HG02642 (cell line): Measurements from ENCODE around the gene GABRB2.
A peak's percentile ranks its signal among the peaks of the same experiment; 100 is the strongest.

Experiments used
- ATAC-seq: cut with Tn5 transposase; IDR thresholded peaks from one replicate; pipeline ENCODE4 v1.9.1; 2021; ENCODE audit warnings: mild to moderate bottlenecking; ENCODE audit not compliant: unreplicated experiment, poor library complexity

The GABRB2 gene

DNA sequence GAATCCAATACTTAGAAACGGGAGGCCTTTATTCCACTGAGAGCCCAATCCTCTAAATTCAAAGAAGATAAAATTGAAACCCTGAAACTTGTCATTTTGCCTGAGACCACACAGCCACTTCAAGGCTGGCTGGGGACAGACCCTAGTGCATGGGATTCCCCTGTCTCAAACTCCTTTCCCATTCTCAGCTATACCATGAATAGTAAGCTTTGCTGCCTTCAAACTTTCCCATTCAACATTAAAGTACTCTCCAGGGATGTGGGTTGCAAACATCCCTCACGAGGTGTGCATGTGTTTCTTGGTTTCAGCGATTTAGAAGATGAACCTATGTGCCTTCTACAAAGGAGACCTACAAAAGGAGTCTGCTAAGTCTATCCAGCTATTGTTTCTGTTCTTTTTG lies 64.6 kb downstream of the GABRB2 start:
- ATAC-seq: peak; percentile 65

DNA sequence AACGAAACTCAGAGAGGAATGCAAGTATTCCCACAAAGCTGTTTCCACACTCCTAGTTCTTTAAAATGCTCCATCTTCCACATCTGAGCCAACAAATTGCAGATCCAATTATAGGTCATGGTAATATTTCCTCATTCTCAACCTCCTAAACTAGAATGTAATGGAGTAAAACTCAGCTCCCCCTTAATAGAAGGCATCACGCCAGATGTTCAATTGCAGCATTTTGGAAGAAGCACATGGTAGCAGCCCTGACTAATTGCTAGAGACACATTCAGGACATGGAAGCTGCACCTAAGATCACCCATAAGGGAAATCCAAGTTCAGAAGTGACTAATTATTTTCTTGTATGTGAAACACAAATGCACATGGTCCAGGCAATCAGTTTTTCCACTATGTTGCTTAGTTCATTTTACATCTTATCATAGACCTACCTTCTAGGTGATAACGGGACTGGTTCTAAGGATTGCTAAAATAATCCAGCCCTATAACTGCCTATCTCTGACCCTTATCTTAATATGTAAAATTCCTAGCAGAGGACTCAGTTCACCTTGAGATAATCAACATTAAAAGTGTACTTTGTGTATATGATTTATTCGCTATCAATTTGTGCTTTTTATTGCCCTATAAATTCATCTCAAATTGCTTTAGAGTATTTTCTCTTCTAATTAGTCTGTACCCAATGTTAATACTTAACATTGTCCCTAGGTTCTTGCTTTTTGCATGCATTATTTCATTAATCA lies 75.1 kb downstream of the GABRB2 start:
- no peak for ATAC-seq

- no peak for ATAC-seq
Observed at GRCh38 chr5:161467703-161468102, 78.8 kb downstream of the GABRB2 start.

GRCh38 chr5:161460741-161461140 lies 85.8 kb downstream of the GABRB2 start:
- ATAC-seq: no peak

DNA sequence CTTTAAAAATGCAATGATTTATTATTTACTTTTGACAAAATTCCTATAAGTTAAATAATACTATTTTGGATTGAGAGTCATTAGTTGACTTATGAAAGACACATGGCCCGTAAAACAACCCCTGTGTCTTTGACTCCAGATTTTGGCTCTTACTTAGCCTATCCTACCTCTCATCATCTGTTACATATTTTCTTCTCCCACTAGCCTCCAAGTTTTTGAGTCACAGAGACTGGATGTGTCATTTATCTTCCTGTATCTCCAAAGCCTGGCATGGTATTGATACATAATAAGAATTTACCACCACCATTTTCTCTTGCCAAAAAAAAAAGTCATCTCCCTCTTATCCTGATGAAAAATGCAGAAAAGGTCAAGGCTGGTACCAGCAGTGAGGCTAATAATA lies 99.9 kb downstream of the GABRB2 start:
- ATAC-seq: no peak

GRCh38 chr5:161442471-161442870 lies 104.1 kb downstream of the GABRB2 start:
- no peak for ATAC-seq

- ATAC-seq: no peak
Observed at GRCh38 chr5:161432798-161433197, 113.7 kb downstream of the GABRB2 start.

GRCh38 chr5:161431963-161432362 lies 114.6 kb downstream of the GABRB2 start:
- ATAC-seq: no peak

DNA sequence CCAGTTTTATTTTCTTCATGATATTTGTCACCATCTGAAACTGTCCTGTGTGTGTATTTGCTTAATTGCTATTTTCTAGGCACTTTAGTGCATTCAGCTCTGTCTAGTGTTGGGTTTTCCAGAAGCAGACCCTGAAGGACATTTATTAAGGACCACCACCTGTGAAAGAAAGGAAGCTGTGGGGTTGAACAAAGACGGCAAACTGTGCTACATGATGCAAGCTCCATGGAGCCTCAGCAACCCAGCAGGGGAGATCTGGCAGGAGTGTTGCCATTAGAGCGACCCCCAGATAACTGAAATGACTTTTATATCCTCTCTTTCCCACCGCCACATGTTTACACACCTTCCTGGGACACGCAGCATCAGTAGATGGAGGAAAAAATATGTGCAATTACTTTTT lies 125.5 kb downstream of the GABRB2 start:
- no peak for ATAC-seq

- ATAC-seq: no peak
Observed at GRCh38 chr5:161420521-161420920, 126.0 kb downstream of the GABRB2 start.

DNA sequence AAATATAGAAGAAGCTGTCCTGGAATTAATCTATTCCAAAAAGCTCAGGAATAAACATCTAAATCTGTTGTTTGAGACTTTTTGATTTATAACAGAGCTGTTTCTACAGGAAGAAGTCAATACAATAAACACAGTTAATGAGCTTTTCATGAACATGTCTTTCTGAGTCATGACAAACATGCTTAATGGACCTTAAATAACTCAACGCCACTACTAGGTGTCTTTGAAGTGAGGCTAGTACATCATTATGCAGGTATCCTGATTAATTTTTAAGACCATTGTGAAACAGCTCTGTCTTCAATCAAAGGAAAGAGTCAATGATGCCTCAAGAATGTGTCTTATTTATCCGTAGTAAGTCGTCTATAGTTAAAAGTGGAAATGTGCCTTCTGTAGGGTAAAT lies 131.6 kb downstream of the GABRB2 start:
- ATAC-seq: no peak

- no peak for ATAC-seq
Observed at GRCh38 chr5:161414037-161414436, 132.5 kb downstream of the GABRB2 start.

DNA sequence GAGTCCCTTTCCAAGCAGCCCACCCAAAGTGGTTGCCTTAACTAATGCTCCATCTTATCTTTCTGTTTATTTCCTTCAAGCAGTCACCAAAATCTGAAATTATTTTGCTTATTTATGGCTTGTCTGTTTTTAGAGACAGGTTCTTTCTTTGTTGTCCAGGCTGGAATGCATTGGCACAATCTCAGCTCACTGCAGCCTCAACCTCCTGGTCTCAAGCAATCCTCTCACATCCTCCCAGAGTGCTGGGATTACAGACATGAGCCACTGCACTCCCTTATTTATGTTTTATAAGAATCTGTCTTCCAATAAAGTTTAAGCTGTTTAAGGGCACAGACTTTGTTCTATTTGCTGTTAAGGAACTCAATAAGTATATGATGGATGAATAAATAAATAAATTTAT lies 133.7 kb downstream of the GABRB2 start:
- no peak for ATAC-seq

DNA sequence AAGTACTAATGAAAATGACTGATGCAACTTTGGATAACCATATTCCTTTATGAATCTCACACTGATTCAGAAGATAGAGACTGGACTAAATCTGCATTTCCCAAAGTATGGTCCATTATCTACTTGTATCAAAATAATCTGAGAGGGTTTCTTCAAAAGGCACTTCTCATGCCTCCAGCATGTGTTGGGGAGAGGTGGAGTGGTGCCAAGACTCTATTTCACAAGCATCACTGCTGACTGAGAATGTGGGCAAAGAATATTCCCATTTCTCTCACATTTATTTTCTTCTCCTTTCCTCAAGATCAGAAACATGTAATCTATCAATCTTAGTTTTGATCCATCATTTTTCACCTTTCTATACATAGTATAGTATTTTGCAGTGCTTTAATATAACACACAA lies 135.4 kb downstream of the GABRB2 start:
- ATAC-seq: no peak

GRCh38 chr5:161410640-161411039 lies 135.9 kb downstream of the GABRB2 start:
- no peak for ATAC-seq

DNA sequence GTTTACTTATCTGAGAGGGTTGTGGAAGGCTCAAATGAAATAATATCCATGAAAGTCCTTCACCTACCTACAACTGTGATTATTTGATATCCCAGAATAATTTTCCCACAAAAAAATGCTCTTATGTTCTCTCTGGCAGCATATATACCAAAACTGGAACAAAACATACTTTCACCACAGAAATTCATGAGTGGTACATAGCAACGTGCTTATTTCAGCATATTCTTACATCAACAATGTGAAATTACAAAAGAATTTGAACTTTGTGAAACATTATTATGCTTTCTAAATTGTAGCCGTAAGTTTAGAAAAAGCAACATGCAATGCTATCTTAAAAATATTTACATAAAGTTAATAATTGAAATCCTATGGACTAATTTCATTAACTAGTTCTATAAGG lies 137.1 kb downstream of the GABRB2 start:
- ATAC-seq: no peak

- ATAC-seq: no peak
Observed at GRCh38 chr5:161406880-161407279, 139.6 kb downstream of the GABRB2 start.

- ATAC-seq: no peak
Observed at GRCh38 chr5:161403996-161404395, 142.5 kb downstream of the GABRB2 start.

- no peak for ATAC-seq
Observed at GRCh38 chr5:161403121-161403520, 143.4 kb downstream of the GABRB2 start.

- ATAC-seq: no peak
Observed at GRCh38 chr5:161400583-161400982, 145.9 kb downstream of the GABRB2 start.

DNA sequence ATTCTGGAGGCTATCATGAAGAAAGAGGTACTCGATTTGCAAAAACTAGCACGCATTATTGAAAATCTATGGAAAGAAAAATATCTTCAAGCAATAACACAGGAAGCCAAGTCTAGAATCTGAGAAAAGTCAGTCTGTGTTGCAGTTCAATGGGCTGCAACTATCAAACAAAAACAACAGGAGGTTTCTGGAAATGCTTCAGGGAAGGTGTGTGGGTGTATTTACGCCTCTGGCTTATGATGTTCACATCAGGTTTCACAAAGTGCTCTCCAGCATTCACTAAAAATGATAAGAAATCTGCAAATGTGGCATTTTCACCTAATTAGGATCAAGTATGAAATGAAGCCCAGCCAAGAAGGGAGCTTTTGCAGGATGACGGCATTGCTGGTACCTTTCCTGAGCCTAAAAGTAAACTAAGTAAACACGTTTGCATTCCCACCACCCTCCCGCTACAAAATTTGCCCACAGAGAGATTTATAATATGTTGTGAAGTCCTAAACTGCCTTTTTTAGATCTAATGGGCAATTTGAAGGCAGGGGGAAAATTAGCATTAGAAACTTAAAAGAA lies 146.4 kb downstream of the GABRB2 start:
- ATAC-seq: no peak

DNA sequence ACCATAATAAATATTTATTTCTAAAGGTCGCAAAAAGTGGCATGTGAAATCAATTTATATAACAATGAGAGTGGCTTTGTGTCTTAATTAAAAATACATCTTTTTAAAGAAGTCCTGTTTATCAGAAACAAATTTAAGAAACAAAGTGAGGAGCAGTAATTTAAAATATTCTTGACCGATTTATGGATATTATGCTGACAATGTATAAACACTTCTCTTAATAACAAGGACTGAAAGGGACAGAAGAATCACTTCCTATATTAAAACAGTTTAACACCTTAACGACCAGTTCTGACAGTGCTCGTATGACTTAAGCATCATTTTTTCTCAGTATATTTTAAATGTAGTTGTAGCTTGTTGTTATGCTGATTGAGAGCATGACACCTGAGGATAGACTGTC lies 149.1 kb downstream of the GABRB2 start:
- ATAC-seq: no peak
